Trophoblast cell (in vitro differentiated cells and primary cell): ENCODE measurements around the gene SUSD5.
"Not testable (repeated sequence)": the region's sequence is repeated elsewhere in the genome, so short reads cannot be mapped to it uniquely, and the experiment has no call there.

Experiments used
- DNase-seq, 2 donors: peaks; one replicate each; pipeline ENCODE4 v3.0.0-alpha.2; 2016
- H2AFZ ChIP-seq: 2 replicates; pipeline ENCODE4 v1.6.1; 2013; ENCODE audit warnings: low read length, moderate library complexity, mild to moderate bottlenecking; ENCODE audit not compliant: insufficient read depth, poor library complexity
- H2AK5ac ChIP-seq: 2 replicates; pipeline ENCODE4 v1.6.1; 2013; ENCODE audit warnings: mild to moderate bottlenecking, low read length
- H2BK120ac ChIP-seq: 2 replicates; pipeline ENCODE4 v1.6.1; 2013; ENCODE audit warnings: low read length, mild to moderate bottlenecking, moderate library complexity; ENCODE audit not compliant: insufficient read depth, poor library complexity
- H2BK12ac ChIP-seq: 2 replicates; pipeline ENCODE4 v1.6.1; 2013; ENCODE audit warnings: mild to moderate bottlenecking, low read length, moderate library complexity
- H2BK5ac ChIP-seq: 2 replicates; pipeline ENCODE4 v1.6.1; 2013; ENCODE audit warnings: low read length, low read depth, moderate library complexity, mild to moderate bottlenecking; ENCODE audit not compliant: poor library complexity
- H3K14ac ChIP-seq: 2 replicates; pipeline ENCODE4 v1.6.1; 2013; ENCODE audit warnings: mild to moderate bottlenecking, low read length
- H3K18ac ChIP-seq: 2 replicates; pipeline ENCODE4 v1.6.1; 2013; ENCODE audit warnings: mild to moderate bottlenecking, low read length
- H3K23ac ChIP-seq: 2 replicates; pipeline ENCODE4 v1.6.1; 2013; ENCODE audit warnings: low read length
- H3K27ac ChIP-seq: 2 replicates; pipeline ENCODE4 v1.5.1; 2013; ENCODE audit warnings: low read depth, mild to moderate bottlenecking, inconsistent platforms, low read length, moderate library complexity
- H3K27me3 ChIP-seq: 2 replicates; pipeline ENCODE4 v1.6.1; 2013; ENCODE audit warnings: inconsistent platforms, mild to moderate bottlenecking, low read length, moderate library complexity; ENCODE audit not compliant: insufficient read depth
- H3K36me3 ChIP-seq, 2 experiments: 1 replicate in 1 of 2; 2 replicates in 1 of 2; pipeline ENCODE4 v1.6.1; 2013; ENCODE audit warnings: low read length in 2 of 2, mild to moderate bottlenecking in 2 of 2, moderate library complexity in 1 of 2; ENCODE audit not compliant: insufficient read depth in 2 of 2, control insufficient read depth in 1 of 2
- H3K4ac ChIP-seq: 2 replicates; pipeline ENCODE4 v1.6.1; 2013; ENCODE audit warnings: low read depth, mild to moderate bottlenecking, low read length, moderate library complexity
- H3K4me1 ChIP-seq, 2 experiments: 1 replicate in 1 of 2; 2 replicates in 1 of 2; pipeline ENCODE4 v1.6.1; 2013; ENCODE audit warnings: low read length in 2 of 2, mild to moderate bottlenecking in 2 of 2, moderate library complexity in 1 of 2; ENCODE audit not compliant: insufficient read depth in 2 of 2, control insufficient read depth in 1 of 2
- H3K4me2 ChIP-seq: 2 replicates; pipeline ENCODE4 v1.6.1; 2013; ENCODE audit warnings: inconsistent platforms, mild to moderate bottlenecking, low read length, moderate library complexity
- H3K4me3 ChIP-seq: 2 replicates; pipeline ENCODE4 v1.5.1; 2013; ENCODE audit warnings: mild to moderate bottlenecking, low read depth, low read length, inconsistent platforms
- H3K79me1 ChIP-seq: one replicate; pipeline ENCODE4 v1.6.1; 2013; ENCODE audit warnings: low read length
- H3K79me2 ChIP-seq: 2 replicates; pipeline ENCODE4 v1.6.1; 2013; ENCODE audit warnings: low read length, mild to moderate bottlenecking; ENCODE audit not compliant: control insufficient read depth, insufficient read depth, poor library complexity
- H3K9ac ChIP-seq: 2 replicates; pipeline ENCODE4 v1.6.1; 2013; ENCODE audit warnings: mild to moderate bottlenecking, low read length
- H3K9me3 ChIP-seq: 2 replicates; pipeline ENCODE4 v1.6.1; 2013; ENCODE audit warnings: low read depth, mild to moderate bottlenecking, control low read depth, inconsistent platforms, low read length; ENCODE audit not compliant: insufficient read depth
- H4K12ac ChIP-seq: 2 replicates; pipeline ENCODE4 v1.6.1; 2013; ENCODE audit warnings: low read depth, mild to moderate bottlenecking, low read length, moderate library complexity
- H4K8ac ChIP-seq: 2 replicates; pipeline ENCODE4 v1.6.1; 2013; ENCODE audit warnings: low read depth, mild to moderate bottlenecking, low read length, moderate library complexity
- H4K91ac ChIP-seq: one replicate; pipeline ENCODE4 v1.6.1; 2013; ENCODE audit warnings: low read depth, mild to moderate bottlenecking, low read length, moderate library complexity
- WGBS: extraction: QIAGEN DNeasy Blood & Tissue Kit; methylation state at CpG from one replicate; pipeline ENCODE4 v1.1.7; 2013; ENCODE audit warnings: missing lambda C conversion rate; ENCODE audit not compliant: insufficient read length, insufficient coverage; ENCODE audit errors: extremely low coverage; 5-methylcytosine and 5-hydroxymethylcytosine counted together

SUSD5 gene

GRCh38 chr3:33139006-33139623, 79.5 kb downstream of the SUSD5 start:
- 100% methylated on average over 1 of the region's 8 CpGs for WGBS
- H3K9ac ChIP-seq, H3K4ac ChIP-seq, H2AFZ ChIP-seq, H4K12ac ChIP-seq, H3K4me2 ChIP-seq, H2BK120ac ChIP-seq, H3K79me2 ChIP-seq, H3K27me3 ChIP-seq, H2AK5ac ChIP-seq, H2BK12ac ChIP-seq, H3K4me3 ChIP-seq, H2BK5ac ChIP-seq, H4K91ac ChIP-seq, H3K14ac ChIP-seq, H3K9me3 ChIP-seq, H3K18ac ChIP-seq, H3K4me1 ChIP-seq, DNase-seq, H3K27ac ChIP-seq, H3K23ac ChIP-seq, H3K79me1 ChIP-seq, H4K8ac ChIP-seq: not testable (repeated sequence)
- H3K36me3 ChIP-seq, result peaks cover 7 to 16% of the 10 kb centered on the region in 2 experiments

GRCh38 chr3:33137691-33138090, 80.9 kb downstream of the SUSD5 start:
- Histone ChIP-seq H3K27me3 (no peaks in the 10 kb centered on the region), H3K79me2 (no peaks in the 10 kb centered on the region), H2AK5ac (no peak overlapping the region), H2BK120ac (no peak overlapping the region), H3K18ac (no peak overlapping the region), H3K4me3 (no peak overlapping the region), H3K79me1 (no peaks in the 10 kb centered on the region), H3K14ac (no peak overlapping the region), H3K9ac (no peak overlapping the region), H3K36me3 (peaks cover 7 to 16% of the 10 kb centered on the region in 2 experiments), H2AFZ (no peak overlapping the region), H3K4ac (no peak overlapping the region), H2BK12ac (no peak overlapping the region), H3K4me1 (peaks cover 3 to 4% of the 10 kb centered on the region in 2 experiments), H3K4me2 (no peak overlapping the region), H3K9me3 (no peaks in the 10 kb centered on the region), H4K91ac (no peak overlapping the region), H4K8ac (no peak overlapping the region), H3K23ac (no peak overlapping the region), H3K27ac (no peak overlapping the region), H2BK5ac (no peak overlapping the region), H4K12ac (no peak overlapping the region)
- no CpG with 5 or more reads among the region's 1 CpG for WGBS
- no peak for DNase-seq

GRCh38 chr3:33134026-33134625, 84.5 kb downstream of the SUSD5 start:
- Histone ChIP-seq H3K4me2 (no peak overlapping the region), H3K27me3 (no peaks in the 10 kb centered on the region), H4K12ac (no peak overlapping the region), H3K18ac (no peak overlapping the region), H3K79me1 (no peaks in the 10 kb centered on the region), H4K8ac (no peak overlapping the region), H3K79me2 (no peaks in the 10 kb centered on the region), H3K4me1 (peaks cover 0 to 4% of the 10 kb centered on the region in 2 experiments), H3K9ac (no peak overlapping the region), H3K14ac (no peak overlapping the region), H3K27ac (no peak overlapping the region), H2AFZ (no peak overlapping the region), H2BK120ac (no peak overlapping the region), H3K23ac (no peak overlapping the region), H2BK12ac (no peak overlapping the region), H2AK5ac (no peak overlapping the region), H3K36me3 (peaks cover 9 to 17% of the 10 kb centered on the region in 2 experiments), H2BK5ac (no peak overlapping the region), H4K91ac (no peak overlapping the region), H3K9me3 (no peaks in the 10 kb centered on the region), H3K4me3 (no peak overlapping the region), H3K4ac (no peak overlapping the region)
- no peak for DNase-seq
- no CpG with 5 or more reads among the region's 4 CpGs for WGBS

GRCh38 chr3:33132019-33132360, 86.6 kb downstream of the SUSD5 start:
- no peak overlapping the region for H3K4me2 ChIP-seq
- H3K23ac ChIP-seq, result no peak overlapping the region
- DNase-seq, result no peak
- H4K12ac ChIP-seq, result no peak overlapping the region
- no peak overlapping the region for H2BK12ac ChIP-seq
- peaks cover 9 to 17% of the 10 kb centered on the region in 2 experiments for H3K36me3 ChIP-seq
- H4K91ac ChIP-seq, result no peak overlapping the region
- H2AFZ ChIP-seq, result no peak overlapping the region
- H3K14ac ChIP-seq, result no peak overlapping the region
- no peaks in the 10 kb centered on the region for H3K9me3 ChIP-seq
- H3K18ac ChIP-seq, result no peak overlapping the region
- no peak overlapping the region for H2BK5ac ChIP-seq
- H3K27me3 ChIP-seq, result no peaks in the 10 kb centered on the region
- no peak overlapping the region for H3K4ac ChIP-seq
- H3K79me2 ChIP-seq, result no peaks in the 10 kb centered on the region
- no CpG with 5 or more reads among the region's 1 CpG for WGBS
- H3K79me1 ChIP-seq, result no peaks in the 10 kb centered on the region
- no peak overlapping the region for H3K9ac ChIP-seq
- no peak overlapping the region for H3K27ac ChIP-seq
- H4K8ac ChIP-seq, result no peak overlapping the region
- H3K4me3 ChIP-seq, result no peak overlapping the region
- H2BK120ac ChIP-seq, result no peak overlapping the region
- peaks cover 0 to 4% of the 10 kb centered on the region in 2 experiments for H3K4me1 ChIP-seq
- H2AK5ac ChIP-seq, result no peak overlapping the region
